ENCODE results near the gene KCNIP4. TPM values are rescaled to one million over a fixed set of nuclear protein-coding genes. Genes with fewer than 3 reads are reported as not detected.

Gene KCNIP4
- total RNA-seq, 1 donor from 2014 or later: 0.59 TPM

- no peaks in the 10 kb centered on the region for H3K27me3 ChIP-seq (ENCODE audit: insufficient read depth, low read length)
- FAIRE-seq (no peak), DNase-seq (ENCODE audit: low read depth) (no peak)
- H3K36me3 ChIP-seq (ENCODE audit: insufficient read depth, low read length): no peaks in the 10 kb centered on the region
- TF ChIP-seq EZH2 (IDR thresholded peaks at IDR 0.05; ENCODE audit: insufficient read depth, low read length) (no peak), CTCF (IDR thresholded peaks at IDR 0.05; ENCODE audit: insufficient read depth, low read depth, low read length) (no peak)
- H3K36me3 Mint-ChIP-seq (ENCODE audit: low read depth, unreplicated experiment): no peaks in the 10 kb centered on the region
- H3K4me3 Mint-ChIP-seq (ENCODE audit: unreplicated experiment): no peak overlapping the region
- no peaks in the 10 kb centered on the region for H3K4me1 ChIP-seq (ENCODE audit: insufficient read depth, low read length)
- H3K9ac ChIP-seq (ENCODE audit: low read length): no peak overlapping the region
- peaks cover 7% of the 10 kb centered on the region for H3K9me3 ChIP-seq (ENCODE audit: insufficient read depth, low read depth, low read length)
- no peak overlapping the region for H3K27ac Mint-ChIP-seq (ENCODE audit: unreplicated experiment)
- H3K4me3 ChIP-seq (ENCODE audit: insufficient read depth, low read depth, low read length): no peak overlapping the region
- no peaks in the 10 kb centered on the region for H3K27me3 Mint-ChIP-seq (ENCODE audit: low read depth, unreplicated experiment)
- H3K79me2 ChIP-seq (ENCODE audit: insufficient read depth, low read length): no peaks in the 10 kb centered on the region
- H3K9me3 Mint-ChIP-seq (ENCODE audit: unreplicated experiment): peaks cover 13% of the 10 kb centered on the region
- no peak overlapping the region for H3K27ac ChIP-seq (ENCODE audit: low read depth, low read length)
- H4K20me1 ChIP-seq (ENCODE audit: insufficient read depth, low read length): no peaks in the 10 kb centered on the region
- H2AFZ ChIP-seq (ENCODE audit: low read depth, low read length): no peak overlapping the region
- no peaks in the 10 kb centered on the region for H3K4me1 Mint-ChIP-seq (ENCODE audit: low read depth, unreplicated experiment)
- no peak overlapping the region for H3K4me2 ChIP-seq (ENCODE audit: low read length)
Measured at GRCh38 chr4:20995015-20995414, 953.6 kb downstream of the KCNIP4 start.

GRCh38 chr4:20992002-20992401 is 956.6 kb downstream of the KCNIP4 start:
- DNase-seq (ENCODE audit: low read depth): no peak
- peaks cover 7% of the 10 kb centered on the region for H3K9me3 ChIP-seq (ENCODE audit: insufficient read depth, low read depth, low read length)
- H4K20me1 ChIP-seq (ENCODE audit: insufficient read depth, low read length): no peaks in the 10 kb centered on the region
- FAIRE-seq: no peak
- no peak overlapping the region for H3K27ac ChIP-seq (ENCODE audit: low read depth, low read length)
- Mint-ChIP-seq H3K27me3 (ENCODE audit: low read depth, unreplicated experiment) (no peaks in the 10 kb centered on the region), H3K9me3 (ENCODE audit: unreplicated experiment) (peaks cover 13% of the 10 kb centered on the region), H3K36me3 (ENCODE audit: low read depth, unreplicated experiment) (no peaks in the 10 kb centered on the region), H3K4me1 (ENCODE audit: low read depth, unreplicated experiment) (peaks cover 2% of the 10 kb centered on the region), H3K4me3 (ENCODE audit: unreplicated experiment) (no peak overlapping the region), H3K27ac (ENCODE audit: unreplicated experiment) (no peak overlapping the region)
- H3K9ac ChIP-seq (ENCODE audit: low read length): no peak overlapping the region
- no peaks in the 10 kb centered on the region for H3K36me3 ChIP-seq (ENCODE audit: insufficient read depth, low read length)
- H3K4me2 ChIP-seq (ENCODE audit: low read length): no peak overlapping the region
- no peaks in the 10 kb centered on the region for H3K4me1 ChIP-seq (ENCODE audit: insufficient read depth, low read length)
- no peak overlapping the region for H3K4me3 ChIP-seq (ENCODE audit: insufficient read depth, low read depth, low read length)
- H3K79me2 ChIP-seq (ENCODE audit: insufficient read depth, low read length): no peaks in the 10 kb centered on the region
- H3K27me3 ChIP-seq (ENCODE audit: insufficient read depth, low read length): no peaks in the 10 kb centered on the region
- no peak overlapping the region for H2AFZ ChIP-seq (ENCODE audit: low read depth, low read length)
- TF ChIP-seq CTCF (IDR thresholded peaks at IDR 0.05; ENCODE audit: insufficient read depth, low read depth, low read length) (no peak), EZH2 (IDR thresholded peaks at IDR 0.05; ENCODE audit: insufficient read depth, low read length) (no peak)

- no peak overlapping the region for H3K4me3 Mint-ChIP-seq (ENCODE audit: unreplicated experiment)
- H3K9me3 Mint-ChIP-seq (ENCODE audit: unreplicated experiment): peaks cover 7% of the 10 kb centered on the region
- H3K36me3 ChIP-seq (ENCODE audit: insufficient read depth, low read length): no peaks in the 10 kb centered on the region
- no peaks in the 10 kb centered on the region for H3K4me1 ChIP-seq (ENCODE audit: insufficient read depth, low read length)
- no peak for TF ChIP-seq EZH2 (IDR thresholded peaks at IDR 0.05; ENCODE audit: insufficient read depth, low read length)
- TF ChIP-seq CTCF (IDR thresholded peaks at IDR 0.05; ENCODE audit: insufficient read depth, low read depth, low read length): no peak
- no peaks in the 10 kb centered on the region for H4K20me1 ChIP-seq (ENCODE audit: insufficient read depth, low read length)
- no peak overlapping the region for H3K27ac Mint-ChIP-seq (ENCODE audit: unreplicated experiment)
- peaks cover 2% of the 10 kb centered on the region for H3K4me1 Mint-ChIP-seq (ENCODE audit: low read depth, unreplicated experiment)
- H2AFZ ChIP-seq (ENCODE audit: low read depth, low read length): no peak overlapping the region
- no peaks in the 10 kb centered on the region for H3K9me3 ChIP-seq (ENCODE audit: insufficient read depth, low read depth, low read length)
- H3K4me2 ChIP-seq (ENCODE audit: low read length): no peak overlapping the region
- FAIRE-seq: no peak
- no peaks in the 10 kb centered on the region for H3K36me3 Mint-ChIP-seq (ENCODE audit: low read depth, unreplicated experiment)
- H3K27me3 Mint-ChIP-seq (ENCODE audit: low read depth, unreplicated experiment): peaks cover 23% of the 10 kb centered on the region
- H3K4me3 ChIP-seq (ENCODE audit: insufficient read depth, low read depth, low read length): no peak overlapping the region
- no peak overlapping the region for H3K9ac ChIP-seq (ENCODE audit: low read length)
- no peak overlapping the region for H3K27ac ChIP-seq (ENCODE audit: low read depth, low read length)
- no peaks in the 10 kb centered on the region for H3K79me2 ChIP-seq (ENCODE audit: insufficient read depth, low read length)
- no peak for DNase-seq (ENCODE audit: low read depth)
- H3K27me3 ChIP-seq (ENCODE audit: insufficient read depth, low read length): no peaks in the 10 kb centered on the region
Measured at GRCh38 chr4:20987191-20987590, 961.4 kb downstream of the KCNIP4 start.
